Right lobe of liver (tissue), 4 donors: Measurements from ENCODE around the gene BACH1.

Experiments used
- CTCF ChIP-seq, 4 donors: fragments of 200-600 bp in 3 of 4; fragments of 450-650 bp in 1 of 4; IDR thresholded peaks; one replicate each; pipeline versions ENCODE4 v1.5.1 to v1.8.0; 2016 to 2022; ENCODE audit warnings: antibody characterized with exemption in 4 of 4, mild to moderate bottlenecking in 2 of 4
- POLR2A ChIP-seq: fragments of 450-650 bp; IDR thresholded peaks from one replicate; pipeline ENCODE4 v1.6.1; 2017; ENCODE audit warnings: antibody characterized with exemption, mild to moderate bottlenecking
- donor health status: DM: no; HTN: no; CAD: no.
- donor health status: DM: no; HTN: no; CAD: no.
- donor health status: DM: no; HTN: yes; CAD: no.

GRCh38 chr21:29371464-29371863 lies 72.7 kb downstream of the BACH1 start:
- TF ChIP-seq CTCF (IDR thresholded peaks at IDR 0.05) (no peak), POLR2A (no peak)
